ENCODE data around the gene APLF.

- TF ChIP-seq SUZ12 (IDR thresholded peaks at IDR 0.05; ENCODE audit: extremely low read depth, insufficient read depth, insufficient read length) = no peak
- TF ChIP-seq ZNF274 (IDR thresholded peaks at IDR 0.05; ENCODE audit: low read depth, low read length) = no peak
Measured at GRCh38 chr2:68579689-68580088, 112.3 kb downstream of the APLF start.
